GM12872 (cell line): Measurements from ENCODE around the gene ALG3.

Source experiments
- TF ChIP-seq, protein P1 (sequence below): IDR thresholded peaks from 3 replicates; pipeline ENCODE4 v1.5.1; 2011; ENCODE audit warnings: low read depth, mild to moderate bottlenecking, low read length, moderate library complexity; ENCODE audit not compliant: insufficient read depth

The ALG3 gene

DNA sequence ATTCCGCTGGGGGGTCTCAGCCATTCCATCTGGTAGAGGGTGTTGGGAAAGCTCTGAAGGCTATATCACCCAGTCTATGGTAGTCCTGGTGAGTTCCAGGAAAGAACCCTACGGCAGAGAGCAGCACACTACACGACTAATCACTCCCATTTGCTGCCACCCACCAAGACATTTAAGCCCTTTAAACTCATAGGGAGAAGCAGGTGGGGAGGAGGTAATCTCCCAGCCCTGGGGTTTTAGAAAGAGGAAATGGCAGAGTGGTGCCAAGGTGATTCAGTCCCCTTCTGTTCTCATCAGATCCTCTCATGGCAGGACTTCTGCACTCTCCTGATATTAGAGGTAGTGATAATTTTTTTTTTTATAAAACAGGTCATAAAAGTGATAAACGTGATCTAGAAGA, 29.9 kb downstream of the ALG3 start:
- TF ChIP-seq, protein P1, sequence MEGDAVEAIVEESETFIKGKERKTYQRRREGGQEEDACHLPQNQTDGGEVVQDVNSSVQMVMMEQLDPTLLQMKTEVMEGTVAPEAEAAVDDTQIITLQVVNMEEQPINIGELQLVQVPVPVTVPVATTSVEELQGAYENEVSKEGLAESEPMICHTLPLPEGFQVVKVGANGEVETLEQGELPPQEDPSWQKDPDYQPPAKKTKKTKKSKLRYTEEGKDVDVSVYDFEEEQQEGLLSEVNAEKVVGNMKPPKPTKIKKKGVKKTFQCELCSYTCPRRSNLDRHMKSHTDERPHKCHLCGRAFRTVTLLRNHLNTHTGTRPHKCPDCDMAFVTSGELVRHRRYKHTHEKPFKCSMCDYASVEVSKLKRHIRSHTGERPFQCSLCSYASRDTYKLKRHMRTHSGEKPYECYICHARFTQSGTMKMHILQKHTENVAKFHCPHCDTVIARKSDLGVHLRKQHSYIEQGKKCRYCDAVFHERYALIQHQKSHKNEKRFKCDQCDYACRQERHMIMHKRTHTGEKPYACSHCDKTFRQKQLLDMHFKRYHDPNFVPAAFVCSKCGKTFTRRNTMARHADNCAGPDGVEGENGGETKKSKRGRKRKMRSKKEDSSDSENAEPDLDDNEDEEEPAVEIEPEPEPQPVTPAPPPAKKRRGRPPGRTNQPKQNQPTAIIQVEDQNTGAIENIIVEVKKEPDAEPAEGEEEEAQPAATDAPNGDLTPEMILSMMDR: no peak

DNA sequence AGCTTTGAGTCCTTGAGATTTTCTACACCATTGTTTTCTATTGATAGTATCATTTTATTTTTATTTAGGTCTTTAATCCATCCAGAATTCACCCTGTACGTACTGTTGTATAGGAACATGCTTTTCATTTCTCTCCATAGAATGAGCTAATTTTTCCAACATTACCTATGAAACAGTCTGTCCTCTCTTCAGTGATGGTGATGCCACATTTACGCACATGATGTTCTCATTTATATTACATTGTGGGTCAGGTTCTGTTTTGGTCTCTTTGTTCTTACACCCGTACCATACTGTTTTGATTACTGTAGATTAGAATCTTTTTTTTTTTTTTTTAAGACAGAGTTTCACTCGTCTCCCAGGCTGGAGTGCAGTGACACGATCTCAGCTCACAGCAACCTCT, 37.0 kb downstream of the ALG3 start:
- TF ChIP-seq, protein P1: no peak

DNA sequence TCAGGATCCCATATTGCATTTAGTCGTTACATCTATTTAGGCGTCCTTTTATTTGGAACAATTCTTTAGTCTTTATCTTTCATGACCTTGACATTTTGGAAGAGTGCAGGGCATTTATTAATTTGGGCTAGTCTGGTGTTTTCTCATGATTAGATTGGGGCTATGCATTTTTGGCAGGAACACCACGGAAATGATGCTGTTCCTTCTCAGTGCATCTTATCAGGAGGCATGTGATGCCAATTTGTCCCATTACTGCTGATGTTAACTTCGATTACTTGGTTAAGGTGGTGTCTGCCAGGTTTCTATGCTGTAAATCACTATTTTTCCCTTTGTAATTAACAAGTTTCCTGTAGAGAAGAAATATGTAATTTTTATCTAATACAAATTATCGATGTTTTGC, 37.5 kb downstream of the ALG3 start:
- TF ChIP-seq, protein P1: no peak

DNA sequence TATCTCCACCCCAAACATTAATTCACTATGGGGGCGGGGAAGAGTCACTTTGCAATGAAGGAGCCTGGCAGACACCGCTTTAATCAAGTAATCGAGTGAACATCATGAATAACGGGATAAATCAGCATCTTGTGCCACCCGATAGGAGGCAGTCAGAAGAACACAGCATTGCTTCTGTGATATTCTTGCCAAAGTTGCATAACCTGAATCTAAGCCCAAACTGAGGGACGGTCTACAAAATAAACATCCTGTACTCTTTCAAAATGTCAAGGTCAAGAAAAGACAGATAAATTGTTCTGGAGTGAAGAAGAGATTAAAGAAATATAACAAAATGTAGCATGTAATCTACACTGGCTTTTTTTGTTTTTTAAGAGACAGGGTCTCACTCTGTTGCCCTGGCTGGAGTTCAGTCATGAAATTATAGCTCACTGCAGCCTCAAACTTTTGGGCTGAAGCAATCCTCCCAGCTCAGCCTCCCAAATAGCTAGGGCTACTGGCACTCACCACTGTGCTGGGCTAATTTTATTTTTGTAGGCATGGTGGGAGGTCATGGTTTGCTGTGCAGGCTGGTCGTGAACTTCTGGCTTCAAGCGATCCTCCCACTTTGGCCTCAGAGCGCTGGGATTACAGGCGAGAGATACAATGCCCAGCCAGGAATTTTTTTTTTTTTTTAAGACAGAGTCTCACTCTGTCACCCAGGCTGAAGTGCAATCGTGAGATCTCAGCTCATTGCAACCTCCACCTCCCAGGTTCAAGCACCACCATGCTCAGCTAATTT, 39.4 kb downstream of the ALG3 start:
- TF ChIP-seq, protein P1: no peak

DNA sequence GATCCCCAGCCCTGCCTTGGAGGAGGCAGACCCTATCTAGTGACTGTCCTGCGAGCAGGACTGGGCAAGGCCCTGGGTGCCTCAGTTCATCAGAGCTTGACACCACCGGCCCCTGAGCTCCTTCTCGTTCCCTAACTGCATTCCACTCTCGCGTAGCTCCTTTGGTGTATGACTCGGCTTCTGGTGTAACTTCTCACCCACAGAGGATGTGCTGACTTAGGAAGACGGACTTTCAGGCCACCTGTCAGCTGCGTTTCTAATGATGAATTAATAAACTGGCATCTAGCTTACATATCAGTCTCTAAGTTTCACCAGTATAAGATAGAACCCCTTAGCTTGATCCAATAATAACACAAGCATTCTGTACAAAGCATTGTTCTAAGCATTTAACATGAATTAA, 45.2 kb downstream of the ALG3 start:
- TF ChIP-seq, protein P1: no peak

DNA sequence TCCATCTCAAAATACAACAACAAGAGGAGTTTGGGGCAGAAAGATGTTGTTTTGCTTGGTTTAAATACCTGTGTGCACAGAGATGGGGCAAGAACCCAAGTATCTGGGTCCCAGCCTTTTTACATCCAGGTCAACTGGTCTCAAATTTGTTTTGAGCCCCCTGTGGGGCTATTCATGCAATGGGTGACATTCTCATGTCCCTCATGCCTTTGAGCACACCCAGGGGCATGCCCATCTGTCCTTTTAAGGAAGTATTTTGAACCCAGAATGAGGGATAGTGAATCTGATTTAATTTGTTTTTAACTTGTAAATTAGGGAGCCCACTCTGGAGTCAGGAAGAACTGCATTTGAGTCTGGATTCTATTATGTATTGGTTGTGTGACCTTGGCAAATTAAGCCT, 47.9 kb downstream of the ALG3 start:
- TF ChIP-seq, protein P1: no peak

DNA sequence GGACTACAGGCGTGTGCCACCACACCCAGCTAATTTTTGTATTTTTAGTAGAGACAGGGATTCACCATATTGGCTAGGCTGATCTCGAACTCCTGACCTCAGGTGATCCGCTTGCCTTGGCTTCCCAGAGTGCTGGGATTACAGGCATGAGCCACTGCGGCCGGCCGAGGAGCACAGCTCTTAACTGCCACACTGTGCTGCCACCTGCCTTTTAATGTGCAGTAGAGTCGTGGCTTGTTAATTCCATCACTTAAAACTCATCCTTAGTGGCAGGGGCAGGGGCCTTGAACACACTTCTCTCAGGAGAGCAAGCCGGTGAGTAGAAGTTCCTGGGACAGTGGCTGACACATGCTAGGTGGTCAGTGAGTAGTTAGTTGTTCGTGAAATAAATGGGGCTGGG, 50.3 kb downstream of the ALG3 start:
- TF ChIP-seq, protein P1: no peak
